ENCODE measurements around the gene PHLDA1.

The PHLDA1 gene

GRCh38 chr12:76055393-76055792 is 23.8 kb upstream of the PHLDA1 start:
- TF ChIP-seq CTCF (IDR thresholded peaks at IDR 0.05; ENCODE audit: control insufficient read depth, insufficient read depth, low read depth, low read length, missing control alignments): no peak
- no peak for DNase-seq (ENCODE audit: low read depth)
- no peak overlapping the region for H3K4me3 ChIP-seq (ENCODE audit: control insufficient read depth, low read depth, low read length)

DNA sequence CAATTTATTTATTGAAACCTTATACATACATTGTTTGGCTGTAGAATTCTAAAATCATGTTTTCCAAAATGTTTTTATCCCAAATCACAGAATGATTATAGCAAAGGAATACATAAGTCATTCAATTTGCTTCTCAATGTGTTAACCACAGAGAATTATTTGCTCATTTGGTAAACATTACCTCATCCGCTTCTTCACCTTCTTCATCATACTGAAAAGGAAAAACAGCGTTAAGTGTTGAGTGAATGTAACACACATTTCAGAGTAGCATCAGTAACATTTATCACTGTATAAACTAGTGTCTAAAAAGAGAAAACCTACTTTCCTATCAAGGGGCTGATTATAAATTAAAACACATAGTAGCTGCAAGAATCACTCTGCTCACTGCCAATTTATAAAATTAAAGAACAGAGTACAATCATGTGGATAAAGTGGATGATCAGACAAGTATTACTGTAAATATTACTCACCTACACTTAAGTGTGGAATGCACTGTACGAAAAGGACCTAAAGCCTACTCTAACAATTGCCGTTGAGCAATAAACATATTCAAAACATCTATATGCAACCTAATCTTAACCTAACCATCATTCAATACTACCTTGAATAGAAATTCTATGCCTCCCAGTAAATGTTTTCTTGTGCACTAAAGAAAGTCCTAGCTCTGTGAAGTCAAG is 18.1 kb upstream of the PHLDA1 start:
- DNase-seq (ENCODE audit: low read depth): no peak
- no peak overlapping the region for H3K4me3 ChIP-seq (ENCODE audit: control insufficient read depth, low read depth, low read length)
- no peak for TF ChIP-seq CTCF (IDR thresholded peaks at IDR 0.05; ENCODE audit: control insufficient read depth, insufficient read depth, low read depth, low read length, missing control alignments)

- TF ChIP-seq CTCF (IDR thresholded peaks at IDR 0.05; ENCODE audit: control insufficient read depth, insufficient read depth, low read depth, low read length, missing control alignments): no peak
- H3K4me3 ChIP-seq (ENCODE audit: control insufficient read depth, low read depth, low read length): no peak overlapping the region
- no peak for DNase-seq (ENCODE audit: low read depth)
These were observed 16.2 kb upstream of the PHLDA1 start for GRCh38 chr12:76047742-76048141.

GRCh38 chr12:76047060-76047459 is 15.5 kb upstream of the PHLDA1 start:
- H3K4me3 ChIP-seq (ENCODE audit: control insufficient read depth, low read depth, low read length): no peak overlapping the region
- no peak for TF ChIP-seq CTCF (IDR thresholded peaks at IDR 0.05; ENCODE audit: control insufficient read depth, insufficient read depth, low read depth, low read length, missing control alignments)
- no peak for DNase-seq (ENCODE audit: low read depth)

DNA sequence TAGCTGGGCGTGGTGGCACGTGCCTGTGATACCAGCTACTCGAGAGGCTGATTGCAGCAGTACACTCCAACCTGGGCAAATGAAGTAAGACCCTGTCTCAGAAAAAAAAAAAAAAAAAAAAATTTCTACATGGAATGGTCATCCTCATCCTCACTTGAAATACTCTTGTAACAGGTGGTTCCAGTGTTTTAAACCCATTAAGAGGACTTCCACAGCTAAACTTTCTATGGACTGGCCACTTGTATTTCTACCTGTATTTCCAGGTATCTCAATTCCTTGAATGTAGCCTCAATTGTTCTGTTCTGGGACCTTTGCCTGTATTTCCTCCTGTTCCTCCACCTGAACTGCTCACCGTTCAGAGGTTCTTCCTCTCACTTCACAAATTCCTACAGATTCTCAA is 11.8 kb upstream of the PHLDA1 start:
- DNase-seq (ENCODE audit: low read depth): no peak
- TF ChIP-seq CTCF (IDR thresholded peaks at IDR 0.05; ENCODE audit: control insufficient read depth, insufficient read depth, low read depth, low read length, missing control alignments): no peak
- no peak overlapping the region for H3K4me3 ChIP-seq (ENCODE audit: control insufficient read depth, low read depth, low read length)

GRCh38 chr12:76042147-76042546 is 10.6 kb upstream of the PHLDA1 start:
- no peak for DNase-seq (ENCODE audit: low read depth)
- no peak overlapping the region for H3K4me3 ChIP-seq (ENCODE audit: control insufficient read depth, low read depth, low read length)
- no peak for TF ChIP-seq CTCF (IDR thresholded peaks at IDR 0.05; ENCODE audit: control insufficient read depth, insufficient read depth, low read depth, low read length, missing control alignments)
